Sigmoid colon (tissue), 7 donors: ENCODE measurements around the gene CD2BP2. TPM values are rescaled to one million over a fixed set of nuclear protein-coding genes. Genes with fewer than 3 reads are reported as not detected.

Experiments used
- DNase-seq: peaks from one replicate; pipeline ENCODE4 v3.0.0-alpha.2; 2019
- H3K27ac ChIP-seq, 4 donors: fragments of 200-600 bp; sonication (generic); one replicate each; pipeline ENCODE4 v1.5.1; 2016 to 2019; ENCODE audit warnings: mild to moderate bottlenecking in 1 of 4
- H3K27me3 ChIP-seq, 3 donors: fragments of 200-600 bp; sonication (generic); one replicate each; pipeline ENCODE4 v1.5.1; 2019; ENCODE audit warnings: mild to moderate bottlenecking in 1 of 3
- H3K36me3 ChIP-seq, 4 donors: fragments of 200-600 bp; sonication (generic); one replicate each; pipeline ENCODE4 v1.5.1; 2016 to 2019
- H3K4me1 ChIP-seq, 4 donors: fragments of 200-600 bp; sonication (generic); one replicate each; pipeline ENCODE4 v1.5.1; 2017 to 2019
- H3K4me3 ChIP-seq, 4 donors: fragments of 200-600 bp; sonication (generic); one replicate each; pipeline ENCODE4 v1.5.1; 2017 to 2019; ENCODE audit warnings: mild to moderate bottlenecking in 2 of 4, moderate library complexity in 1 of 4
- H3K9me3 ChIP-seq, 4 donors: fragments of 200-600 bp in 3 of 4; sonication (generic) in 3 of 4; one replicate each; pipeline versions ENCODE4 v1.5.1 to v1.6.1; 2013 to 2019
- CTCF ChIP-seq, 4 experiments: fragments of 450-650 bp in 3 of 4; fragments of 200-600 bp in 1 of 4; IDR thresholded peaks; one replicate each; pipeline ENCODE4 v1.5.1; 2016 to 2019; ENCODE audit warnings: antibody characterized with exemption in 4 of 4, mild to moderate bottlenecking in 3 of 4, moderate library complexity in 2 of 4
- EP300 ChIP-seq, 4 donors: sonication (generic); formaldehyde crosslinking; IDR thresholded peaks; one replicate each; pipeline ENCODE4 v1.6.1; 2017; ENCODE audit warnings: antibody characterized with exemption in 4 of 4
- POLR2A ChIP-seq, 2 donors: fragments of 450-650 bp; IDR thresholded peaks; one replicate each; pipeline ENCODE4 v1.6.1; 2016; ENCODE audit warnings: antibody characterized with exemption in 2 of 2, mild to moderate bottlenecking in 2 of 2, moderate library complexity in 2 of 2
- POLR2AphosphoS5 ChIP-seq, 4 donors: sonication (generic); formaldehyde crosslinking; IDR thresholded peaks; one replicate each; pipeline ENCODE4 v1.6.1; 2017; ENCODE audit warnings: antibody characterized with exemption in 4 of 4
- WGBS, 2 donors: extraction: QIAGEN DNeasy Blood & Tissue Kit; methylation state at CpG; one replicate each; pipeline ENCODE4 v1.1.7; 2013; 5-methylcytosine and 5-hydroxymethylcytosine counted together
- intact Hi-C: fragments of 100-400 bp; cut with DNase I; formaldehyde crosslinking; loops from one replicate; pipeline ENCODE4 v1.15.1; 2023
- polyA plus RNA-seq, 3 donors: library from polyadenylated mRNA; stranded (reverse); fragments of 200-250 nt; gene quantifications; one replicate each; pipeline ENCODE4 v1.2.3, GENCODE V29; 2013
- total RNA-seq, 4 donors: library from RNA; depleted of rRNA; stranded (reverse); fragments of >200 nt; gene quantifications; one replicate each; pipeline ENCODE4 v1.1.0, GENCODE V29; 2016
- donor health status: healthy with polysubstance abuse.
- donor health status: Bipolar disorder and iron deficiency.
- donor health status: healthy.

Gene CD2BP2
- total and polyA plus RNA-seq, 7 donors: 29.9 to 57.3 (median 47.1) TPM

GRCh38 chr16:30375864-30376263 is 20.8 kb upstream of the CD2BP2 start:
- H3K27me3 ChIP-seq: no peaks in the 10 kb centered on the region
- 94 to 97% methylated on average over 8 of the region's 8 CpGs for WGBS, 2 donors
- no peak for DNase-seq
- no peaks in the 10 kb centered on the region for H3K36me3 ChIP-seq
- H3K9me3 ChIP-seq: no peaks in the 10 kb centered on the region
- intact Hi-C loops: loop anchor here (10.0 kb wide), 1 partner anchor 281 kb away; the partner anchor contains the start of genes TBX6 and YPEL3
- TF ChIP-seq POLR2A (IDR thresholded peaks at IDR 0.05) (no peak), POLR2AphosphoS5 (IDR thresholded peaks at IDR 0.05) (no peak), CTCF (IDR thresholded peaks at IDR 0.05) (no peak), EP300 (IDR thresholded peaks at IDR 0.05) (no peak)
- H3K4me3 ChIP-seq: no peak overlapping the region
- H3K4me1 ChIP-seq: peaks cover 0 to 29% (median 27%) of the 10 kb centered on the region in 4 donors
- peak overlapping the region in 3 of 4 donors; percentile 19 to 98 (median 98) for H3K27ac ChIP-seq

GRCh38 chr16:30374538-30374937 is 19.4 kb upstream of the CD2BP2 start, which contains the start of gene MYL11:
Gene MYL11, plus strand, starts transcription at chr16:30374802. Its CDS starts 56 bp downstream, at chr16:30374858.
- no peak for TF ChIP-seq CTCF (IDR thresholded peaks at IDR 0.05)
- TF ChIP-seq EP300 (IDR thresholded peaks at IDR 0.05): no peak
- TF ChIP-seq POLR2AphosphoS5 (IDR thresholded peaks at IDR 0.05): no peak
- no peak for TF ChIP-seq POLR2A (IDR thresholded peaks at IDR 0.05)
- Histone ChIP-seq H3K4me3 (no peak within 1 kb of the TSS), H3K9me3 (no peaks in the 10 kb centered on the region), H3K4me1 (peaks cover 0 to 28% (median 24%) of the 10 kb centered on the region in 4 donors), H3K27me3 (no peaks in the 10 kb centered on the region), H3K27ac (peak within 1 kb of the TSS in 2 of 4 donors; percentile 19 to 98), H3K36me3 (no peaks in the 10 kb centered on the region)
- no peak for DNase-seq
- intact Hi-C loops: loop anchor here (5.0 to 10.0 kb wide), 2 partner anchors 33 to 280 kb away; partner anchors contain the start of genes TBX6, YPEL3 and ZNF771
- WGBS, 2 donors: 94 to 95% methylated on average over 6 of the region's 6 CpGs

GRCh38 chr16:30372725-30373124 is 17.6 kb upstream of the CD2BP2 start:
- no peaks in the 10 kb centered on the region for H3K36me3 ChIP-seq
- H3K27ac ChIP-seq: no peak overlapping the region

GRCh38 chr16:30372038-30372712 is 17.1 kb upstream of the CD2BP2 start:
- no peak for DNase-seq
- Histone ChIP-seq H3K4me1 (peaks cover 0 to 40% (median 34%) of the 10 kb centered on the region in 4 donors), H3K4me3 (no peak overlapping the region), H3K9me3 (no peaks in the 10 kb centered on the region), H3K27ac (peak overlapping the region in 1 of 4 donors; percentile 88), H3K36me3 (no peaks in the 10 kb centered on the region), H3K27me3 (no peaks in the 10 kb centered on the region)
- 74 to 78% methylated on average over 6 of the region's 6 CpGs for WGBS, 2 donors
- TF ChIP-seq POLR2AphosphoS5 (IDR thresholded peaks at IDR 0.05) (no peak), CTCF (IDR thresholded peaks at IDR 0.05) (no peak), EP300 (IDR thresholded peaks at IDR 0.05) (no peak), POLR2A (IDR thresholded peaks at IDR 0.05) (no peak)
- intact Hi-C loops: loop anchor here (5.0 to 10.0 kb wide), 2 partner anchors 35 to 277 kb away; partner anchors contain the start of genes TBX6, YPEL3 and ZNF771

More at GRCh38 chr16:30372725-30373124, 17.6 kb upstream of the CD2BP2 start:
- peaks cover 0 to 39% (median 33%) of the 10 kb centered on the region in 4 donors for H3K4me1 ChIP-seq
- 81 to 91% methylated on average over 5 of the region's 5 CpGs for WGBS, 2 donors
- no peak overlapping the region for H3K4me3 ChIP-seq
- no peaks in the 10 kb centered on the region for H3K27me3 ChIP-seq
- no peaks in the 10 kb centered on the region for H3K9me3 ChIP-seq
- DNase-seq: no peak
- TF ChIP-seq EP300 (IDR thresholded peaks at IDR 0.05) (no peak), POLR2A (IDR thresholded peaks at IDR 0.05) (no peak), CTCF (IDR thresholded peaks at IDR 0.05) (no peak), POLR2AphosphoS5 (IDR thresholded peaks at IDR 0.05) (no peak)
- intact Hi-C loops: loop anchor here (5.0 to 10.0 kb wide), 2 partner anchors 35 to 278 kb away; partner anchors contain the start of genes TBX6, YPEL3 and ZNF771
